Spleen (tissue), 3 donors: Measurements from ENCODE around the gene IGF2R.

Source experiments
- POLR2A ChIP-seq, 3 donors: fragments of 450-650 bp; IDR thresholded peaks; one replicate each; pipeline ENCODE4 v1.5.1; 2017; ENCODE audit warnings: antibody characterized with exemption in 3 of 3, mild to moderate bottlenecking in 1 of 3
- POLR2AphosphoS5 ChIP-seq, 3 donors: sonication (generic); formaldehyde crosslinking; IDR thresholded peaks; one replicate each; pipeline ENCODE4 v1.5.1; 2017; ENCODE audit warnings: antibody characterized with exemption in 3 of 3

- TF ChIP-seq POLR2AphosphoS5 (IDR thresholded peaks at IDR 0.05) (no peak), POLR2A (IDR thresholded peaks at IDR 0.05) (no peak)
These were observed 74.9 kb downstream of the IGF2R start for GRCh38 chr6:160043784-160044183.
